Cardiac fibroblast (primary cell): Measurements from ENCODE around the gene ZFYVE16.

Experiments used
- DNase-seq, 2 donors: peaks; one replicate each; pipeline versions ENCODE4 v3.0.0 to v3.0.0-alpha.2; 2010; ENCODE audit warnings: low read depth in 2 of 2
- H3K4me3 ChIP-seq, 2 donors: replicated peaks in 1 of 2; 1 replicate in 1 of 2; 2 replicates in 1 of 2; pipeline ENCODE4 v1.5.1; 2011; ENCODE audit warnings: low read depth in 2 of 2, low read length in 2 of 2, mild to moderate bottlenecking in 2 of 2, moderate library complexity in 1 of 2
- CTCF ChIP-seq: IDR thresholded peaks from one replicate; pipeline ENCODE4 v1.5.1; 2011; ENCODE audit warnings: low read depth, mild to moderate bottlenecking, low read length, inconsistent platforms

The ZFYVE16 gene

GRCh38 chr5:80474929-80475328 is 67.1 kb downstream of the ZFYVE16 start:
- TF ChIP-seq CTCF: no peak
- DNase-seq: no peak

GRCh38 chr5:80479713-80480112 is 71.8 kb downstream of the ZFYVE16 start:
- no peak for TF ChIP-seq CTCF
- no peak for DNase-seq
- H3K4me3 ChIP-seq: no peak overlapping the region

More at GRCh38 chr5:80474929-80475328, 67.1 kb downstream of the ZFYVE16 start:
- H3K4me3 ChIP-seq: no peak overlapping the region

DNA sequence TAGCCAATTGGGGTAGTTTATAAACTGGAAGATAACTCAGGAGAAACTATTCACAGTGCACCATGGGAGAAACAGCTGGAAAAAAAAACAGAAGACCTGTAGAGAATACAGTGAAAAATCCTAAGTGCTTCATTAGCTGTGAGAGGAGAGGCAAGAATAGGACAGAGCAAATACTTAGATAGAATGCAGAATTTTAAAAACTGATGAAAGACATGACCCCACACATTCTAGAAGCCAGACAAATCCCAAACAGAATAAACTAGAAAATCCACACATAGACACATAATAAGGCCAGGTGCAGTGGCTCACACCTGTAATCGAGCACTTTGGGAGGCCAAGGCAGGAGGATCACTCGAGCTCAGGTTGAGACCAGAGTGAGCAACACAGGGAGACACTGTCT is 72.5 kb downstream of the ZFYVE16 start:
- H3K4me3 ChIP-seq: no peak overlapping the region
- no peak for TF ChIP-seq CTCF
- no peak for DNase-seq

- TF ChIP-seq CTCF: peak; percentile 88
- no peak overlapping the region for H3K4me3 ChIP-seq
- DNase-seq: peak; percentile 75 to 78
These were observed 73.4 kb downstream of the ZFYVE16 start for GRCh38 chr5:80481019-80481893.

GRCh38 chr5:80482578-80482977 is 74.7 kb downstream of the ZFYVE16 start:
- H3K4me3 ChIP-seq: no peak overlapping the region
- no peak for TF ChIP-seq CTCF
- no peak for DNase-seq

DNA sequence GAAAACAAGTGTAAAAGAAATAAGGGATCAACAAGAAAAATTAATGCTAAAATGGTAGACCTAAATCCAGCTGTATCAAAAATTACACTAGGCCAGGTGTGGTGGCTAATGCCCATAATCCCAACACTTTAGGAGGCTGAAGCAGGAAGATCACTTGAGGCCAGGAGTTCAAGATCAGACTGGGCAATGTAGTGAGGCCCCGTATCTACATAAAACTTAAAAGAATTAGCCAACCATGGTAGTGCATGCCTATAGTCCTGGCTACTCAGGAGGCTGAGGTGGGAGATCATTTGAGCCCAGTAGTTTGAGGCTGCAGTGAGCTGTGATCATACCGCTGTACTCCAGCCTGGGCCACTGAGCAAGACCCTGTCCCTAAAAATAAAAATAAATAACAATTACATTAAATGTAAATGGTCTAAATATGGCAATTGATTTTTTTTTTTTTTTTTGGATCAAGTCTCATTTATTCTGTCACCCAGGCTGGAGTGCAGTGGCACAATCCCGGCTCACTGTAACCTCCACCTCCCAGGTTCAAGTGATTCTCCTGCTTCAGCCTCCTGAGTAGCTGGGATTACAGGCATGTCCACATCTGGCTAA is 75.9 kb downstream of the ZFYVE16 start:
- no peak for DNase-seq
- H3K4me3 ChIP-seq: no peak overlapping the region
- TF ChIP-seq CTCF: no peak
